ENCODE measurements around the gene NPIPA7. TPM values are rescaled to one million over a fixed set of nuclear protein-coding genes. Genes with fewer than 3 reads are reported as not detected.
"Not testable (repeated sequence)": the region's sequence is repeated elsewhere in the genome, so short reads cannot be mapped to it uniquely, and the experiment has no call there.

The NPIPA7 gene
- total RNA-seq, 1 experiment from 2014 or later = 3.8 TPM

DNA sequence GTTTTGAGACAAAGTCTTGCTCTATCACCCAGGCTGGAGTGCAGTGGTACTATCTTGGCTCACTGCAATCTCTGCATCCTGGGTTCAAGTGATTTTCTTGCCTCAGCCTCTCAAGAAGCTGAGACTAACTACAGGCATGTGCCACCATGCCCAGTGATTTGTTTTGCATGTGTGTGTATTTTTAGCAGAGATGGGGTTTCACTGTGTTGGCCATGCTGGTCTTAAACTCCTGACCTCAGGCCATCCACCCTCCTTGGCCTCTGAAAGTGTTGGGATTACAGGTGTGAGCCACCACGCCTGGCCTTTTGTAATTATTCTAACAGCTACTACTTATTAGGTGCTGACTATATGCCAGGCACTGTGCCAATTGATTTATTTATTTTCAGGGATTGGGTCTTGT lies 25.3 kb downstream of the NPIPA7 start:
- H3K9ac ChIP-seq (ENCODE audit: extremely low read depth, insufficient read length, low read length); H2BK20ac ChIP-seq (ENCODE audit: low read depth, low read length, poor library complexity, severe bottlenecking); H2BK120ac ChIP-seq (ENCODE audit: low read depth, low read length, poor library complexity, severe bottlenecking); H3K79me1 ChIP-seq (ENCODE audit: insufficient read depth, low read depth, low read length, poor library complexity, severe bottlenecking); H3T11ph ChIP-seq (ENCODE audit: low read length); H3K56ac ChIP-seq (ENCODE audit: insufficient read length, low read depth, low read length); H4K5ac ChIP-seq (ENCODE audit: insufficient read length, low read depth, low read length); H4K20me1 ChIP-seq (ENCODE audit: control insufficient read depth, insufficient read depth, insufficient read length); H2AK5ac ChIP-seq (ENCODE audit: insufficient read length, low read length); H3K27ac Mint-ChIP-seq; H3K4ac ChIP-seq (ENCODE audit: low read depth, low read length); H2BK12ac ChIP-seq (ENCODE audit: insufficient read length, low read depth, low read length); H4K8ac ChIP-seq (replicated peaks; ENCODE audit: insufficient read length, low read depth, low read length); H3K79me2 ChIP-seq (ENCODE audit: insufficient read depth, low read length); H2BK5ac ChIP-seq (ENCODE audit: insufficient read length, low read length); H4K91ac ChIP-seq (ENCODE audit: insufficient read length, low read depth, low read length); DNase-seq; H3K4me1 ChIP-seq (ENCODE audit: insufficient read depth, low read length); H3K4me2 ChIP-seq (ENCODE audit: insufficient read depth, insufficient read length, low read length); H3K9me3 ChIP-seq (ENCODE audit: control insufficient read depth, low read depth, low read length); H3K4me3 Mint-ChIP-seq; H3K9me3 Mint-ChIP-seq; H3K23me2 ChIP-seq (ENCODE audit: insufficient read length, low read depth, low read length, poor library complexity, severe bottlenecking); H3K18ac ChIP-seq (ENCODE audit: insufficient read length, low read depth, low read length); H3K14ac ChIP-seq (ENCODE audit: insufficient read depth, low read length); H3K36me3 Mint-ChIP-seq (ENCODE audit: insufficient read depth in 1 of 3, low read depth in 3 of 3); H3K23ac ChIP-seq (ENCODE audit: insufficient read length, low read depth, low read length); H3K27ac ChIP-seq (ENCODE audit: insufficient read length, low read depth, low read length); H3K4me1 Mint-ChIP-seq; H3K27me3 Mint-ChIP-seq (ENCODE audit: low read depth); H2BK15ac ChIP-seq (ENCODE audit: low read depth, low read length); H3K27me3 ChIP-seq (ENCODE audit: insufficient read depth, low read length); H2AFZ ChIP-seq (ENCODE audit: low read length): not testable (repeated sequence)
- no CpG with 5 or more reads among the region's 1 CpG for WGBS (ENCODE audit: extremely low coverage, insufficient read length, low lambda C conversion rate)

GRCh38 chr16:16405421-16405820 lies 26.5 kb downstream of the NPIPA7 start:
- H3K56ac ChIP-seq (ENCODE audit: insufficient read length, low read depth, low read length); H4K8ac ChIP-seq (replicated peaks; ENCODE audit: insufficient read length, low read depth, low read length); H2AFZ ChIP-seq (ENCODE audit: low read length); H4K91ac ChIP-seq (ENCODE audit: insufficient read length, low read depth, low read length); H3K27me3 ChIP-seq (ENCODE audit: insufficient read depth, low read length); H2BK15ac ChIP-seq (ENCODE audit: low read depth, low read length); H3K4me3 Mint-ChIP-seq; H3K79me1 ChIP-seq (ENCODE audit: insufficient read depth, low read depth, low read length, poor library complexity, severe bottlenecking); H3K36me3 Mint-ChIP-seq (ENCODE audit: insufficient read depth in 1 of 3, low read depth in 3 of 3); H3K14ac ChIP-seq (ENCODE audit: insufficient read depth, low read length); H2BK120ac ChIP-seq (ENCODE audit: low read depth, low read length, poor library complexity, severe bottlenecking); H3K27ac ChIP-seq (ENCODE audit: insufficient read length, low read depth, low read length); H4K5ac ChIP-seq (ENCODE audit: insufficient read length, low read depth, low read length); H3T11ph ChIP-seq (ENCODE audit: low read length); H3K4me2 ChIP-seq (ENCODE audit: insufficient read depth, insufficient read length, low read length); H2BK20ac ChIP-seq (ENCODE audit: low read depth, low read length, poor library complexity, severe bottlenecking); H3K4me1 Mint-ChIP-seq; H3K9me3 ChIP-seq (ENCODE audit: control insufficient read depth, low read depth, low read length); H3K18ac ChIP-seq (ENCODE audit: insufficient read length, low read depth, low read length); H3K27ac Mint-ChIP-seq; H3K9me3 Mint-ChIP-seq; H2BK12ac ChIP-seq (ENCODE audit: insufficient read length, low read depth, low read length); H3K79me2 ChIP-seq (ENCODE audit: insufficient read depth, low read length); H3K23ac ChIP-seq (ENCODE audit: insufficient read length, low read depth, low read length); H4K20me1 ChIP-seq (ENCODE audit: control insufficient read depth, insufficient read depth, insufficient read length); H3K4me1 ChIP-seq (ENCODE audit: insufficient read depth, low read length); DNase-seq; H3K23me2 ChIP-seq (ENCODE audit: insufficient read length, low read depth, low read length, poor library complexity, severe bottlenecking); H3K4ac ChIP-seq (ENCODE audit: low read depth, low read length); H2BK5ac ChIP-seq (ENCODE audit: insufficient read length, low read length); H2AK5ac ChIP-seq (ENCODE audit: insufficient read length, low read length); H3K9ac ChIP-seq (ENCODE audit: extremely low read depth, insufficient read length, low read length); H3K27me3 Mint-ChIP-seq (ENCODE audit: low read depth): not testable (repeated sequence)
- no CpG with 5 or more reads among the region's 5 CpGs for WGBS (ENCODE audit: extremely low coverage, insufficient read length, low lambda C conversion rate)

All from H9 (cell line).